Measurements from ENCODE around the gene PRPS2. TPM values are rescaled to one million over a fixed set of nuclear protein-coding genes. Genes with fewer than 3 reads are reported as not detected.

PRPS2 gene
- polyA plus RNA-seq, 4 donors = 22.5 to 128 (median 108) TPM

GRCh38 chrX:12811658-12812057, 20.4 kb downstream of the PRPS2 start:
- DNase-seq (ENCODE audit: low read depth in 4 of 4, low spot score in 3 of 4) = no peak

GRCh38 chrX:12814420-12814819, 23.2 kb downstream of the PRPS2 start:
- no peak for DNase-seq (ENCODE audit: low read depth in 4 of 4, low spot score in 3 of 4)

GRCh38 chrX:12817528-12817927, 26.3 kb downstream of the PRPS2 start:
- no peak for DNase-seq (ENCODE audit: low read depth in 4 of 4, low spot score in 3 of 4)

- DNase-seq (ENCODE audit: low read depth in 4 of 4, low spot score in 3 of 4) = no peak
Measured at GRCh38 chrX:12819222-12819621, 28.0 kb downstream of the PRPS2 start.

GRCh38 chrX:12820737-12821136, 29.5 kb downstream of the PRPS2 start:
- DNase-seq (ENCODE audit: low read depth in 4 of 4, low spot score in 3 of 4) = no peak

GRCh38 chrX:12824944-12825343, 33.7 kb downstream of the PRPS2 start:
- DNase-seq (ENCODE audit: low read depth in 4 of 4, low spot score in 3 of 4) = no peak

- DNase-seq (ENCODE audit: low read depth in 4 of 4, low spot score in 3 of 4) = no peak
Measured at GRCh38 chrX:12825801-12826200, 34.6 kb downstream of the PRPS2 start.

- DNase-seq (ENCODE audit: low read depth in 4 of 4, low spot score in 3 of 4) = no peak
Measured at GRCh38 chrX:12843061-12843667, 52.0 kb downstream of the PRPS2 start.

GRCh38 chrX:12843668-12844279, 52.6 kb downstream of the PRPS2 start:
- no peak for DNase-seq (ENCODE audit: low read depth in 4 of 4, low spot score in 3 of 4)

- no peak for DNase-seq (ENCODE audit: low read depth in 4 of 4, low spot score in 3 of 4)
Measured at GRCh38 chrX:12844319-12844718, 53.1 kb downstream of the PRPS2 start.

- no peak for DNase-seq (ENCODE audit: low read depth in 4 of 4, low spot score in 3 of 4)
Measured at GRCh38 chrX:12865359-12865758, 74.1 kb downstream of the PRPS2 start.

GRCh38 chrX:12866451-12867377, 75.5 kb downstream of the PRPS2 start, which contains the start of gene TLR7:
Gene TLR7 (plus strand): TSS chrX:12867072. CDS start chrX:12867579, 507 bp downstream.
- DNase-seq (ENCODE audit: low read depth in 4 of 4, low spot score in 3 of 4) = no peak

GRCh38 chrX:12867685-12868084, 76.5 kb downstream of the PRPS2 start:
- DNase-seq (ENCODE audit: low read depth in 4 of 4, low spot score in 3 of 4) = no peak

- no peak for DNase-seq (ENCODE audit: low read depth in 4 of 4, low spot score in 3 of 4)
Measured at GRCh38 chrX:12868747-12869146, 77.5 kb downstream of the PRPS2 start.

- DNase-seq (ENCODE audit: low read depth in 4 of 4, low spot score in 3 of 4) = no peak
Measured at GRCh38 chrX:12871257-12871656, 80.0 kb downstream of the PRPS2 start.

- no peak for DNase-seq (ENCODE audit: low read depth in 4 of 4, low spot score in 3 of 4)
Measured at GRCh38 chrX:12872741-12873140, 81.5 kb downstream of the PRPS2 start.

Other genes starting within 250 kb of the PRPS2 start
- 1 to 10 TPM in 1 of 4 donors, under 1 TPM in 3; 0.45 to 2.6 (median 0.55) TPM for gene TLR7, start 75.7 kb downstream of the PRPS2 start, polyA plus RNA-seq (ENCODE audit: insufficient read length in 4 of 4)
- gene TLR8, start 115.2 kb downstream of the PRPS2 start, polyA plus RNA-seq (ENCODE audit: insufficient read length in 4 of 4) = under 1 TPM; 0.18 to 0.41 (median 0.32) TPM
- gene TMSB4X, start 183.7 kb downstream of the PRPS2 start, polyA plus RNA-seq (ENCODE audit: insufficient read length in 4 of 4) = 1,000 to 10,000 TPM; 2,879 to 3,446 (median 2,939) TPM

All from left renal pelvis (tissue), 4 donors.